Pancreas (tissue), 10 donors: Measurements from ENCODE around the gene IRF2. TPM values are rescaled to one million over a fixed set of nuclear protein-coding genes. Genes with fewer than 3 reads are reported as not detected.

Experiments
- ATAC-seq, 4 donors: fragments of 200-7000 bp; cut with Tn5 transposase; one replicate each; pipeline versions ENCODE4 v1.8.0 to v1.9.1; 2020; ENCODE audit warnings: mild to moderate bottlenecking in 4 of 4, moderate library complexity in 4 of 4
- DNase-seq, 6 donors: peaks; one replicate each; pipeline ENCODE4 v3.0.0-alpha.2; 2020
- FAIRE-seq: peaks from 2 replicates; lab custom pipeline; 2012; peaks lifted over from hg19 to GRCh38; lab: Jason Lieb, UNC
- H3K27ac ChIP-seq, 4 donors: fragments of 200-600 bp; sonication (generic); 1 replicate in 3 of 4; 2 replicates in 1 of 4; pipeline versions ENCODE4 v1.5.0 to v1.8.0; 2020
- H3K27me3 ChIP-seq, 4 donors: fragments of 200-600 bp; one replicate each; pipeline ENCODE4 v1.8.0; 2021
- H3K36me3 ChIP-seq, 3 donors: fragments of 200-600 bp; sonication (generic) in 1 of 3; one replicate each; pipeline versions ENCODE4 v1.5.0 to v1.8.0; 2020 to 2021
- H3K4me1 ChIP-seq, 3 donors: fragments of 200-600 bp; one replicate each; pipeline ENCODE4 v1.8.0; 2021
- H3K4me3 ChIP-seq, 4 donors: fragments of 200-600 bp; sonication (generic) in 2 of 4; one replicate each; pipeline versions ENCODE4 v1.5.0 to v1.8.0; 2020 to 2021
- H3K9me3 ChIP-seq, 4 donors: fragments of 200-600 bp; one replicate each; pipeline ENCODE4 v1.8.0; 2021
- CTCF ChIP-seq, 4 donors: fragments of 200-600 bp; sonication (generic) in 3 of 4; IDR thresholded peaks; one replicate each; pipeline versions ENCODE4 v1.5.0 to v1.8.0; 2021; ENCODE audit warnings: antibody characterized with exemption in 4 of 4
- WGBS, 2 donors: extraction: QIAGEN DNeasy Blood & Tissue Kit; methylation state at CpG; one replicate each; pipeline ENCODE4 v1.1.7; 2013; 5-methylcytosine and 5-hydroxymethylcytosine counted together
- intact Hi-C, 3 donors: fragments of 100-400 bp; cut with DNase I; formaldehyde crosslinking; loops; one replicate each; pipeline versions ENCODE4 v1.11.1 to v1.14.2; 2022
- polyA plus RNA-seq, 2 donors: library from polyadenylated mRNA; stranded (reverse); fragments of 200-250 nt; gene quantifications; one replicate each; pipeline ENCODE4 v1.2.3, GENCODE V29; 2013
- total RNA-seq, 6 donors: library from RNA; stranded (reverse); fragmentation: NEBNext Ultra II Directional in 4 of 6; extraction: Animal tissue kit (Norgen Biotek cat#: 25700) in 4 of 6; gene quantifications; one replicate each; pipeline versions ENCODE4 v1.2.1 to v1.2.4, GENCODE V29; 2021 to 2023
- donor health status: healthy with polysubstance abuse.
- donor health status: DM: no; HTN: no; CAD: no; lungs with moderate emphysema.
- donor health status: DM: no; HTN: no; CAD: no.
- donor health status: control.
- donor health status: control.
- donor health status: Bipolar disorder and iron deficiency.
- donor health status: DM: yes; HTN: yes; CAD: no.
- donor health status: DM: no; HTN: no; CAD: no.
- donor health status: DM: no; HTN: no; CAD: no.
- donor health status: DM: yes; HTN: yes; CAD: no.

IRF2 gene
- total and polyA plus RNA-seq, 8 donors = 6.8 to 32.3 (median 12.3) TPM

DNA sequence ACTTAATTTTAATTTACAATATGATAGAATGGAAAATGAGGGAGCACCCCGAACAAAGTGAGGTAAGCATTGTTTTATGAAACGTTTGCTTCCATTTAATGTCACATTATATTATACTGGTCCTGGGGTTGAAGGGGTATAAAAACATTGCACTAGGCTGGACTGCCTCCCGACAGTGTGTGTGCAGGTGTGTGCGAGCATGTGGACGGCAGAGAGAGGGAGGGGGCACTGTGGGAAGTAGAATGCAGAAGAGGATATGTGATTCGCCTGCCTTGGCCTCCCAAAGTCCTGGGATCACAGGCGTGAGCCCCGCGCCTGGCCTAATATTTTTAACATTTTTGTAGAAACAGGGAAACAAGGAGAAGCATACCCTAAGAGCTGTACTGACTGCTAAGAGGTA, 36.0 kb downstream of the IRF2 start:
- Histone ChIP-seq H3K9me3 (no peaks in the 10 kb centered on the region), H3K27me3 (no peaks in the 10 kb centered on the region), H3K27ac (no peak overlapping the region), H3K36me3 (no peaks in the 10 kb centered on the region), H3K4me3 (no peak overlapping the region), H3K4me1 (peaks cover 0 to 6% (median 3%) of the 10 kb centered on the region in 3 donors)
- WGBS, 2 donors = 76 to 78% methylated on average over 9 of the region's 9 CpGs
- FAIRE-seq = no peak
- no peak for TF ChIP-seq CTCF (IDR thresholded peaks at IDR 0.05)
- no peak for DNase-seq
- no peak for ATAC-seq
- intact Hi-C loops = no loop called here

DNA sequence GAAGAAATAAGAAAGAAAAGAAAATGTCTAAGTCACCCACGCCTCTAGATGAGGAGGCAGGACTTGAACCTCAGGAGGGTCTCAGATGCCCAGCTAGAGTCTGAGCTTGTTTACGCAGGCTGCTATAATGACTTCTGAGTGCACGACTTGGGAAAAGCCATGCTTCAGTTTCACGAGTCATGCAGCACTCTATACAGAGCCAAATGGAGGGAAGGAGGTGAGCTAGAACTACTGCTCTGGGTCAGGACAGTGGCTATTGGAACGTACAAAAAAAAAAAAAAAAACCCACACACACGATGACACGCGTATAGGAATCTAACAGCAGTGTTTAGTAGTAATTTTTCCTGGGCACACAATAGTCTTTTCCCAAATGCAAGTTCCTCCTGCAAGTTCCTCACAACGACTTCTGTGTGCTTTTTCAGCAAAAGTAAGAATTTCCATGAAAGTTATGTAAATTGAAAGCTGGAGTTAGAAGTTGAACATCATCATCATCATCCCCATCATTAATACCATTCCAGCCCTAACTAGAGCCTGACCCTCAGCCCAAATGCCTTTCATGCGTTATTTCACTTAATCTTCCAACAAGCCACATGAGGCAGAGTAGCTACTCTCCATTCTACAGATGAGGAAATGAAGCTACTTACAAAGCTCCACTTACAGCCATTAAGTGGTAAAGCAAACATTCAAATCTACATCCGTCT, 36.6 kb downstream of the IRF2 start:
- ATAC-seq (peak in 3 of 4 donors; percentile 41 to 63 (median 44)), DNase-seq (no peak), FAIRE-seq (no peak)
- intact Hi-C loops = no loop called here
- Histone ChIP-seq H3K27ac (no peak overlapping the region), H3K4me1 (peaks cover 0 to 6% (median 3%) of the 10 kb centered on the region in 3 donors), H3K9me3 (no peaks in the 10 kb centered on the region), H3K36me3 (no peaks in the 10 kb centered on the region), H3K4me3 (no peak overlapping the region), H3K27me3 (no peaks in the 10 kb centered on the region)
- no peak for TF ChIP-seq CTCF (IDR thresholded peaks at IDR 0.05)
- WGBS, 2 donors = 75 to 77% methylated on average over 11 of the region's 11 CpGs

GRCh38 chr4:184434501-184435066, 39.8 kb downstream of the IRF2 start:
- WGBS, 2 donors = 77 to 84% methylated on average over 6 of the region's 6 CpGs
- FAIRE-seq (no peak), DNase-seq (no peak), ATAC-seq (no peak)
- Histone ChIP-seq H3K36me3 (no peaks in the 10 kb centered on the region), H3K4me1 (peaks cover 0 to 3% (median 0%) of the 10 kb centered on the region in 3 donors), H3K27me3 (no peaks in the 10 kb centered on the region), H3K4me3 (no peak overlapping the region), H3K9me3 (no peaks in the 10 kb centered on the region), H3K27ac (no peak overlapping the region)
- TF ChIP-seq CTCF (IDR thresholded peaks at IDR 0.05) = no peak
- intact Hi-C loops = no loop called here

GRCh38 chr4:184434021-184434420, 40.3 kb downstream of the IRF2 start:
- WGBS, 2 donors = 91 to 95% methylated on average over 13 of the region's 13 CpGs
- intact Hi-C loops = no loop called here
- Histone ChIP-seq H3K27ac (no peak overlapping the region), H3K36me3 (no peaks in the 10 kb centered on the region), H3K4me1 (peaks cover 0 to 3% (median 0%) of the 10 kb centered on the region in 3 donors), H3K4me3 (no peak overlapping the region), H3K9me3 (no peaks in the 10 kb centered on the region), H3K27me3 (no peaks in the 10 kb centered on the region)
- no peak for FAIRE-seq
- ATAC-seq = no peak
- TF ChIP-seq CTCF (IDR thresholded peaks at IDR 0.05) = no peak
- DNase-seq = no peak
